HG02759 (cell line): ENCODE data around the gene TAPBP.

Source experiments
- ATAC-seq: cut with Tn5 transposase; IDR thresholded peaks from one replicate; pipeline ENCODE4 v1.9.1; 2021; ENCODE audit warnings: mild to moderate bottlenecking, moderate library complexity; ENCODE audit not compliant: unreplicated experiment

TAPBP gene

GRCh38 chr6:33249732-33250630 lies 63.9 kb downstream of the TAPBP start:
- peak; percentile 1 for ATAC-seq
